ENCODE data around the gene NFKBIL1. TPM values are rescaled to one million over a fixed set of nuclear protein-coding genes. Genes with fewer than 3 reads are reported as not detected.

Gene NFKBIL1
- total and polyA plus RNA-seq, 9 of the 15 experiments (the other 6 are each of a cell fraction or from before 2014, with no cell fraction given) = 0.49 to 33.1 (median 7.6) TPM

GRCh38 chr6:31580807-31581433, 33.5 kb downstream of the NFKBIL1 start (continued):
- TF ChIP-seq ZFP91 (CRISPR knock-in tag; IDR thresholded peaks at IDR 0.05) = peak; percentile 78; the same call in 1 of the 2 replicates
- peak; percentile 31; the same call in 1 of the 2 replicates for TF ChIP-seq TCF3 (CRISPR knock-in tag; IDR thresholded peaks at IDR 0.05)
- TF ChIP-seq ZNF398 (CRISPR knock-in tag; IDR thresholded peaks at IDR 0.05) = no peak
- peak; percentile 74 for TF ChIP-seq DMBX1 (CRISPR knock-in tag; IDR thresholded peaks at IDR 0.05; ENCODE audit: borderline replicate concordance)
- no peak for TF ChIP-seq SRSF7 (optimal IDR thresholded peaks at IDR 0.05; ENCODE audit: low read depth, low read length)
- TF ChIP-seq ZBTB49 (CRISPR knock-in tag; IDR thresholded peaks at IDR 0.05; ENCODE audit: borderline replicate concordance) = no peak
- no peak for TF ChIP-seq ZNF224 (CRISPR knock-in tag; IDR thresholded peaks at IDR 0.05)
- TF ChIP-seq SFPQ (IDR thresholded peaks at IDR 0.05; ENCODE audit: low read depth, low read length) = no peak
- no peak for TF ChIP-seq MECOM (CRISPR knock-in tag; IDR thresholded peaks at IDR 0.05)
- TF ChIP-seq DNMT1 (IDR thresholded peaks at IDR 0.05) = no peak
- TF ChIP-seq CTBP1 (IDR thresholded peaks at IDR 0.05; ENCODE audit: borderline replicate concordance) = peak; percentile 91
- TF ChIP-seq FIP1L1 (IDR thresholded peaks at IDR 0.05; ENCODE audit: low read depth, low read length, poor library complexity, severe bottlenecking) = peak; percentile 96
- no peak for TF ChIP-seq ZNF23 (CRISPR knock-in tag; IDR thresholded peaks at IDR 0.05)
- TF ChIP-seq KAT8 (IDR thresholded peaks at IDR 0.05; ENCODE audit: low read depth) = no peak
- no peak for TF ChIP-seq CREB3 (tag; conservative IDR thresholded peaks at IDR 0.05; ENCODE audit: low read depth)
- TF ChIP-seq RHOXF2B (CRISPR knock-in tag; conservative IDR thresholded peaks at IDR 0.05) = no peak
- TF ChIP-seq EGR1 (conservative IDR thresholded peaks at IDR 0.05) = no peak
- peak; percentile 97 for TF ChIP-seq RB1 (IDR thresholded peaks at IDR 0.05; ENCODE audit: low read depth)
